Liver (tissue), 9 donors: ENCODE data around the gene PPFIA2. TPM values are rescaled to one million over a fixed set of nuclear protein-coding genes. Genes with fewer than 3 reads are reported as not detected.

Experiments
- DNase-seq: peaks from one replicate; pipeline ENCODE4 v3.0.0-alpha.2; 2017; ENCODE audit warnings: low spot score
- H3K27ac ChIP-seq, 2 donors: one replicate each; pipeline ENCODE4 v1.7.0; 2013; ENCODE audit warnings: inconsistent platforms in 2 of 2, low read length in 2 of 2, control low read depth in 1 of 2, low read depth in 1 of 2, mild to moderate bottlenecking in 1 of 2
- H3K27me3 ChIP-seq, 4 donors: one replicate each; pipeline versions ENCODE4 v1.6.1 to v1.7.0; 2013; ENCODE audit warnings: low read length in 3 of 4, inconsistent platforms in 1 of 4, mild to moderate bottlenecking in 1 of 4, moderate library complexity in 1 of 4; ENCODE audit not compliant: control insufficient read depth in 4 of 4, insufficient read depth in 4 of 4
- H3K36me3 ChIP-seq, 4 donors: one replicate each; pipeline versions ENCODE4 v1.6.1 to v1.7.0; 2013; ENCODE audit warnings: low read length in 3 of 4, mild to moderate bottlenecking in 3 of 4, low read depth in 1 of 4, moderate library complexity in 1 of 4; ENCODE audit not compliant: control insufficient read depth in 4 of 4, insufficient read depth in 3 of 4
- H3K4me1 ChIP-seq, 4 donors: one replicate each; pipeline versions ENCODE4 v1.6.1 to v1.7.0; 2013; ENCODE audit warnings: low read length in 3 of 4, mild to moderate bottlenecking in 3 of 4, moderate library complexity in 1 of 4; ENCODE audit not compliant: control insufficient read depth in 4 of 4, insufficient read depth in 4 of 4
- H3K4me3 ChIP-seq, 3 donors: one replicate each; pipeline versions ENCODE4 v1.6.1 to v1.7.0; 2013; ENCODE audit warnings: low read length in 3 of 3, control low read depth in 1 of 3, low read depth in 1 of 3, mild to moderate bottlenecking in 1 of 3
- H3K9ac ChIP-seq, 2 donors: one replicate each; pipeline ENCODE4 v1.7.0; 2013; ENCODE audit warnings: low read length in 2 of 2, mild to moderate bottlenecking in 2 of 2, moderate library complexity in 2 of 2, control low read depth in 1 of 2, low read depth in 1 of 2
- H3K9me3 ChIP-seq, 4 donors: one replicate each; pipeline versions ENCODE4 v1.6.1 to v1.7.0; 2013; ENCODE audit warnings: low read length in 3 of 4; ENCODE audit not compliant: control insufficient read depth in 4 of 4
- ATF3 ChIP-seq: IDR thresholded peaks from 2 replicates; pipeline ENCODE4 v1.6.1; 2016; ENCODE audit warnings: antibody characterized with exemption
- CTCF ChIP-seq: fragments of 150-350 bp; IDR thresholded peaks from 2 replicates; pipeline ENCODE4 v1.5.1; 2017; ENCODE audit warnings: improper control_type of control experiment, low read depth, low read length; ENCODE audit not compliant: missing input control
- EGR1 ChIP-seq, 2 donors: IDR thresholded peaks; 2 replicates each; pipeline ENCODE4 v1.6.1; 2016 to 2018; ENCODE audit warnings: antibody characterized with exemption in 2 of 2, low read depth in 2 of 2
- FOXA1 ChIP-seq: IDR thresholded peaks from 2 replicates; pipeline ENCODE4 v1.6.1; 2016; ENCODE audit warnings: antibody characterized with exemption
- GABPA ChIP-seq, 2 donors: IDR thresholded peaks in 1 of 2; conservative IDR thresholded peaks in 1 of 2; 2 replicates each; pipeline ENCODE4 v1.6.1; 2016; ENCODE audit warnings: antibody characterized with exemption in 2 of 2, mild to moderate bottlenecking in 1 of 2, moderate library complexity in 1 of 2
- HNF4A ChIP-seq, 2 donors: conservative IDR thresholded peaks; 2 replicates each; pipeline ENCODE4 v1.6.1; 2016; ENCODE audit warnings: antibody characterized with exemption in 2 of 2, mild to moderate bottlenecking in 2 of 2
- HNF4G ChIP-seq: IDR thresholded peaks from 2 replicates; pipeline ENCODE4 v1.6.1; 2016; ENCODE audit warnings: antibody characterized with exemption
- JUND ChIP-seq, 2 donors: IDR thresholded peaks; 2 replicates each; pipeline ENCODE4 v1.6.1; 2016; ENCODE audit warnings: antibody characterized with exemption in 2 of 2
- NR2F2 ChIP-seq: IDR thresholded peaks from 2 replicates; pipeline ENCODE4 v1.6.1; 2016; ENCODE audit warnings: antibody characterized with exemption
- RAD21 ChIP-seq, 2 donors: IDR thresholded peaks; 2 replicates each; pipeline ENCODE4 v1.6.1; 2016; ENCODE audit warnings: antibody characterized with exemption in 2 of 2, mild to moderate bottlenecking in 2 of 2
- REST ChIP-seq: IDR thresholded peaks from 2 replicates; pipeline ENCODE4 v1.6.1; 2016; ENCODE audit warnings: antibody characterized with exemption, mild to moderate bottlenecking
- RXRA ChIP-seq, 2 donors: IDR thresholded peaks; 2 replicates each; pipeline ENCODE4 v1.6.1; 2017 to 2018; ENCODE audit warnings: antibody characterized with exemption in 2 of 2, mild to moderate bottlenecking in 1 of 2
- SP1 ChIP-seq: IDR thresholded peaks from 2 replicates; pipeline ENCODE4 v1.6.1; 2018; ENCODE audit warnings: antibody characterized with exemption, mild to moderate bottlenecking
- YY1 ChIP-seq: IDR thresholded peaks from 2 replicates; pipeline ENCODE4 v1.6.1; 2016; ENCODE audit warnings: antibody characterized with exemption, mild to moderate bottlenecking
- ZBTB33 ChIP-seq: IDR thresholded peaks from 2 replicates; pipeline ENCODE4 v1.6.1; 2016; ENCODE audit warnings: antibody characterized with exemption
- WGBS: extraction: QIAGEN DNeasy Blood & Tissue Kit; methylation state at CpG from one replicate; pipeline ENCODE4 v1.1.7; 2013; 5-methylcytosine and 5-hydroxymethylcytosine counted together
- polyA plus RNA-seq, 2 donors: library from polyadenylated mRNA; stranded (reverse) in 1 of 2; unstranded in 1 of 2; fragments of 200-250 nt in 1 of 2; fragments of >200 nt in 1 of 2; fragmentation: Nextera tagmentation in 1 of 2; extraction: Ambion mirVana in 1 of 2; gene quantifications; one replicate each; pipeline versions ENCODE4 v1.2.1 to v1.2.3, GENCODE V29; 2013 to 2015
- total RNA-seq, 2 donors: library from RNA; depleted of rRNA; stranded (reverse); fragments of >200 nt; gene quantifications; one replicate each; pipeline ENCODE4 v1.2.3, GENCODE V29; 2014
- donor health status: healthy.
- donor health status: healthy.
- donor health status: healthy.
- donor health status: healthy.
- donor health status: healthy.

Gene PPFIA2
- total and polyA plus RNA-seq, 4 donors = 0.05 to 0.50 (median 0.22) TPM; not detected in 1

GRCh38 chr12:81597928-81598604 is 161.1 kb downstream of the PPFIA2 start:
- no peak overlapping the region for H3K4me3 ChIP-seq
- TF ChIP-seq HNF4G (no peak), NR2F2 (no peak), FOXA1 (no peak), YY1 (no peak), GABPA (IDR thresholded peaks at IDR 0.05 in 1 of 2, conservative IDR thresholded peaks at IDR 0.05 in 1 of 2) (no peak), SP1 (no peak), CTCF (no peak), ATF3 (no peak)
- no peak overlapping the region for H3K27ac ChIP-seq
- no peaks in the 10 kb centered on the region for H3K4me1 ChIP-seq
- no peaks in the 10 kb centered on the region for H3K9me3 ChIP-seq
- H3K36me3 ChIP-seq = no peaks in the 10 kb centered on the region
- H3K27me3 ChIP-seq = no peaks in the 10 kb centered on the region
- no peak overlapping the region for H3K9ac ChIP-seq
- DNase-seq = no peak
- 50% methylated on average over 7 of the region's 7 CpGs for WGBS

- no peaks in the 10 kb centered on the region for H3K36me3 ChIP-seq
- no peaks in the 10 kb centered on the region for H3K4me1 ChIP-seq
- H3K4me3 ChIP-seq = no peak overlapping the region
- DNase-seq = no peak
- no peak overlapping the region for H3K27ac ChIP-seq
- TF ChIP-seq YY1 (no peak), EGR1 (IDR thresholded peaks at IDR 0.05; ENCODE audit: low read depth in 2 of 2) (no peak), RXRA (IDR thresholded peaks at IDR 0.05) (no peak), RAD21 (IDR thresholded peaks at IDR 0.05) (no peak), JUND (IDR thresholded peaks at IDR 0.05) (no peak), HNF4G (no peak), GABPA (IDR thresholded peaks at IDR 0.05 in 1 of 2, conservative IDR thresholded peaks at IDR 0.05 in 1 of 2) (no peak), REST (no peak), ZBTB33 (no peak), ATF3 (no peak), SP1 (no peak), HNF4A (conservative IDR thresholded peaks at IDR 0.05) (no peak)
- no peaks in the 10 kb centered on the region for H3K9me3 ChIP-seq
- H3K27me3 ChIP-seq = no peaks in the 10 kb centered on the region
- H3K9ac ChIP-seq = no peak overlapping the region
- WGBS = 56% methylated on average over 1 of the region's 1 CpG
These were observed 162.6 kb downstream of the PPFIA2 start for GRCh38 chr12:81596558-81596957.
